Heart right ventricle (tissue), 16 donors: Measurements from ENCODE around the gene IL12RB2. TPM values are rescaled to one million over a fixed set of nuclear protein-coding genes. Genes with fewer than 3 reads are reported as not detected.
"Not testable (repeated sequence)": the region's sequence is repeated elsewhere in the genome, so short reads cannot be mapped to it uniquely, and the experiment has no call there.

Experiments used
- ATAC-seq, 8 donors: fragments of 200-7000 bp; cut with Tn5 transposase; one replicate each; pipeline ENCODE4 v1.9.1; 2020; ENCODE audit warnings: mild to moderate bottlenecking in 8 of 8, moderate library complexity in 8 of 8, moderate number of reproducible peaks in 1 of 8
- DNase-seq, 2 donors: peaks; one replicate each; pipeline ENCODE4 v3.0.0-alpha.2; 2020
- H3K27ac ChIP-seq, 10 donors: fragments of 200-600 bp; sonication (generic) in 2 of 10; one replicate each; pipeline versions ENCODE4 v1.5.0 to v1.8.0; 2020 to 2022; ENCODE audit warnings: mild to moderate bottlenecking in 3 of 10
- H3K27me3 ChIP-seq, 7 donors: fragments of 200-600 bp; one replicate each; pipeline ENCODE4 v1.8.0; 2021 to 2022; ENCODE audit warnings: mild to moderate bottlenecking in 2 of 7
- H3K36me3 ChIP-seq, 9 donors: fragments of 200-600 bp; sonication (generic) in 1 of 9; one replicate each; pipeline versions ENCODE4 v1.5.0 to v1.8.0; 2020 to 2022; ENCODE audit warnings: mild to moderate bottlenecking in 2 of 9
- H3K4me1 ChIP-seq, 9 donors: fragments of 200-600 bp; sonication (generic) in 1 of 9; one replicate each; pipeline versions ENCODE4 v1.5.0 to v1.8.0; 2020 to 2022; ENCODE audit warnings: mild to moderate bottlenecking in 4 of 9
- H3K4me3 ChIP-seq, 10 donors: fragments of 200-600 bp; sonication (generic) in 2 of 10; one replicate each; pipeline versions ENCODE4 v1.5.0 to v1.8.0; 2020 to 2022; ENCODE audit warnings: mild to moderate bottlenecking in 7 of 10, moderate library complexity in 2 of 10
- H3K9me3 ChIP-seq, 11 donors: fragments of 200-600 bp in 10 of 11; sonication (generic) in 2 of 11; one replicate each; pipeline versions ENCODE4 v1.5.0 to v1.8.0; 2013 to 2022; ENCODE audit warnings: mild to moderate bottlenecking in 2 of 11, control low read depth in 1 of 11, moderate library complexity in 1 of 11
- WGBS, 2 donors: extraction: QIAGEN DNeasy Blood & Tissue Kit; methylation state at CpG; one replicate each; pipeline ENCODE4 v1.1.7; 2013; ENCODE audit warnings: inconsistent platforms in 1 of 2; 5-methylcytosine and 5-hydroxymethylcytosine counted together
- intact Hi-C, 10 donors: fragments of 100-400 bp; cut with DNase I; formaldehyde crosslinking; loops; one replicate each; pipeline versions ENCODE4 v1.11.1 to v1.14.2; 2022
- polyA plus RNA-seq, 2 donors: library from polyadenylated mRNA; stranded (reverse); fragments of 200-250 nt; gene quantifications; one replicate each; pipeline ENCODE4 v1.2.3, GENCODE V29; 2013
- total RNA-seq, 10 donors: library from RNA; stranded (reverse); fragmentation: NEBNext Ultra II Directional in 3 of 10; extraction: Animal tissue kit (Norgen Biotek cat#: 25700) in 3 of 10; gene quantifications; one replicate each; pipeline versions ENCODE4 v1.2.1 to v1.2.4, GENCODE V29; 2021 to 2023
- TF ChIP-seq, protein P1 (sequence below), 9 donors: fragments of 200-600 bp; sonication (generic) in 2 of 9; IDR thresholded peaks; one replicate each; pipeline versions ENCODE4 v1.5.0 to v1.8.0; 2021 to 2022; ENCODE audit warnings: antibody characterized with exemption in 9 of 9, mild to moderate bottlenecking in 5 of 9, moderate library complexity in 1 of 9
- donor health status: Arrhythmogenic right ventricular cardiomyopathy.
- donor health status: ischemic (EF 13 %, LVEDD 7.1; RV severe dilation, severe dysfunction).
- donor health status: healthy with polysubstance abuse.
- donor health status: DM: no; HTN: yes; CAD: no.
- donor health status: DM: no; HTN: no; CAD: no.
- donor health status: ischemic (EF 25% LVEDD 6.9; RV normal size, moderate dysfunction).
- donor health status: ischemic (EF 25% LVEDD 5.7; RV mildly dilated, moderate dysfunction).
- donor health status: healthy.
- donor health status: DM: yes; HTN: yes; CAD: no.
- donor health status: Ischemic cardiomyopathy.
- donor health status: ischemic (EF 35%, LVEDD 5.7; RV mildly dilated, moderate dysfunction).
- donor health status: nonischemic (EF 11% LVEDD 7.7; RV severe dilation, severe dysfunction).
- donor health status: DM: yes; HTN: yes; CAD: no.
- donor health status: PGD.
- donor health status: ischemic (EF 29% LVEDD 5.4; RV normal size, mild dysfunction).
- donor health status: nonischemic (EF 23%, LVEDD 6.1; RV moderate dilation, normal function).

The IL12RB2 gene
- total and polyA plus RNA-seq, 12 donors: 0.09 to 1.2 (median 0.22) TPM; not detected in 1

DNA sequence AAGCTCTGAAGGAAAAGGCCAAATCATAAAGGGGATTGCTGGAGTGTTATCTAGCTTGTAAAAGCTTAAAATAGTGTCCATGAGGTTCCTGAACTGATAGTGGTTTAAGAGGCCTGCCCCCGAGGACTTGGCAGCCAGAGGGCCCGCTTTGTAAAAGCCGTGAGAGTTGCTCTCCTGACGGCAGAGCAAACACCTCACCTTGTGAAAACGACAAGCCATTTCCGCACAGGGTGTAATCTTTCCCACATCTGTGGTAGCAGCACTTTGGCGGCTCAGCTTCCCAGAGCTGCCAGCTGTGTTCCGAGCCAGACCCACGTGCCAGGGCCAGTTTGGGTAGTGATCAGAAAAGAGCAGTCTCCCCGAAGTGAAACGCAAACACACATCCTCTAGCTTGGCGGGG is 85.6 kb downstream of the IL12RB2 start:
- Histone ChIP-seq H3K36me3 (peaks cover 0 to 8% (median 0%) of the 10 kb centered on the region in 9 donors), H3K27me3 (no peaks in the 10 kb centered on the region), H3K27ac (peak overlapping the region in 6 of 10 donors; percentile 5 to 62 (median 47)), H3K4me1 (peaks cover 0 to 35% (median 14%) of the 10 kb centered on the region in 9 donors), H3K9me3 (no peaks in the 10 kb centered on the region), H3K4me3 (no peak overlapping the region)
- ATAC-seq: peak in 7 of 8 donors; percentile 52 to 88 (median 80)
- intact Hi-C loops: no loop called here
- WGBS, 2 donors: 35 to 47% methylated on average over 12 of the region's 12 CpGs
- TF ChIP-seq, protein P1, sequence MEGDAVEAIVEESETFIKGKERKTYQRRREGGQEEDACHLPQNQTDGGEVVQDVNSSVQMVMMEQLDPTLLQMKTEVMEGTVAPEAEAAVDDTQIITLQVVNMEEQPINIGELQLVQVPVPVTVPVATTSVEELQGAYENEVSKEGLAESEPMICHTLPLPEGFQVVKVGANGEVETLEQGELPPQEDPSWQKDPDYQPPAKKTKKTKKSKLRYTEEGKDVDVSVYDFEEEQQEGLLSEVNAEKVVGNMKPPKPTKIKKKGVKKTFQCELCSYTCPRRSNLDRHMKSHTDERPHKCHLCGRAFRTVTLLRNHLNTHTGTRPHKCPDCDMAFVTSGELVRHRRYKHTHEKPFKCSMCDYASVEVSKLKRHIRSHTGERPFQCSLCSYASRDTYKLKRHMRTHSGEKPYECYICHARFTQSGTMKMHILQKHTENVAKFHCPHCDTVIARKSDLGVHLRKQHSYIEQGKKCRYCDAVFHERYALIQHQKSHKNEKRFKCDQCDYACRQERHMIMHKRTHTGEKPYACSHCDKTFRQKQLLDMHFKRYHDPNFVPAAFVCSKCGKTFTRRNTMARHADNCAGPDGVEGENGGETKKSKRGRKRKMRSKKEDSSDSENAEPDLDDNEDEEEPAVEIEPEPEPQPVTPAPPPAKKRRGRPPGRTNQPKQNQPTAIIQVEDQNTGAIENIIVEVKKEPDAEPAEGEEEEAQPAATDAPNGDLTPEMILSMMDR (IDR thresholded peaks at IDR 0.05): peak in 2 of 9 donors; percentile 10 to 11
- DNase-seq: peak; percentile 23 to 40

DNA sequence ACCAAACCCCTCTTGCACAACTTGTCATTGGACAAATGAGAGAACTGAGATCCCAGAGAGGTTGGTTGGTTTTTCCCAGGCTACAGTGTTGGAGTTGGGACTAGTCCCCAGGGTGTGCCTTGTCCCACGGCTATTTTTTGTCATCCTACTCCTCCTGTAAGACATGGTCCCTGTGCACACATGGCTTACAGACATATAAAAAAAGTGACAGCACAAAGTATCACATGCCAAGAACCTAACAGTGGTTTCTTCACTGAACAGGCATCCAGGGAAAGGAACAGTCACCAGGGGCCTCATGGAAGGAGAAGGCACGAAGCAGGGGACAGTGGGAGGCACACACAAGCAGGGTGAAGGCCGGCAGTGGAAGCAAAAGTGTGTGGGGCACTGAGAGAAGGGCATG is 86.1 kb downstream of the IL12RB2 start:
- no peak overlapping the region for H3K4me3 ChIP-seq
- peak in 7 of 8 donors; percentile 9 to 31 (median 19) for ATAC-seq
- H3K36me3 ChIP-seq: peaks cover 0 to 8% (median 0%) of the 10 kb centered on the region in 9 donors
- H3K9me3 ChIP-seq: no peaks in the 10 kb centered on the region
- TF ChIP-seq, protein P1 (IDR thresholded peaks at IDR 0.05): no peak
- no peaks in the 10 kb centered on the region for H3K27me3 ChIP-seq
- DNase-seq: no peak
- whole genome bisulfite sequencing, 2 donors: 61 to 73% methylated on average over 3 of the region's 3 CpGs
- peak overlapping the region in 5 of 10 donors; percentile 23 to 62 (median 50) for H3K27ac ChIP-seq
- peaks cover 0 to 35% (median 14%) of the 10 kb centered on the region in 9 donors for H3K4me1 ChIP-seq
- intact Hi-C loops: no loop called here

GRCh38 chr1:67394548-67394947 is 86.9 kb downstream of the IL12RB2 start:
- Histone ChIP-seq H3K27me3 (no peaks in the 10 kb centered on the region), H3K27ac (no peak overlapping the region), H3K4me1 (peaks cover 0 to 35% (median 14%) of the 10 kb centered on the region in 9 donors), H3K36me3 (peaks cover 0 to 8% (median 0%) of the 10 kb centered on the region in 9 donors), H3K4me3 (no peak overlapping the region), H3K9me3 (no peaks in the 10 kb centered on the region)
- TF ChIP-seq, protein P1 (IDR thresholded peaks at IDR 0.05): no peak
- intact Hi-C loops: no loop called here
- no peak for ATAC-seq
- WGBS, 2 donors: 94 to 96% methylated on average over 4 of the region's 4 CpGs
- no peak for DNase-seq

GRCh38 chr1:67399199-67399993 is 91.7 kb downstream of the IL12RB2 start:
- intact Hi-C loops: no loop called here
- H3K4me1 ChIP-seq: peaks cover 0 to 10% (median 2%) of the 10 kb centered on the region in 9 donors
- H3K9me3 ChIP-seq: no peaks in the 10 kb centered on the region
- no peak overlapping the region for H3K27ac ChIP-seq
- no peak for ATAC-seq
- WGBS, 2 donors: 84 to 88% methylated on average over 7 of the region's 7 CpGs
- DNase-seq: no peak
- TF ChIP-seq, protein P1 (IDR thresholded peaks at IDR 0.05): no peak
- no peaks in the 10 kb centered on the region for H3K27me3 ChIP-seq
- no peak overlapping the region for H3K4me3 ChIP-seq
- H3K36me3 ChIP-seq: peaks cover 0 to 8% (median 0%) of the 10 kb centered on the region in 9 donors

- H3K4me3 ChIP-seq, DNase-seq, intact Hi-C loops, H3K36me3 ChIP-seq, H3K27me3 ChIP-seq, H3K9me3 ChIP-seq, H3K27ac ChIP-seq: not testable (repeated sequence)
- peaks cover 0 to 11% (median 5%) of the 10 kb centered on the region in 9 donors for H3K4me1 ChIP-seq
- ATAC-seq: peak in 1 of 8 donors; percentile 19
- WGBS, 2 donors: 74 to 79% methylated on average over 12 of the region's 12 CpGs
These were observed 92.5 kb downstream of the IL12RB2 start for GRCh38 chr1:67400029-67400786.
